CD4-positive, alpha-beta T cell treated with Interferon gamma for 1 hour (primary cell): Measurements from ENCODE around the gene C1orf74.

ENCODE experiments used
- DNase-seq: peaks from one replicate; pipeline ENCODE4 v3.0.0-alpha.2; 2020

The C1orf74 gene

DNA sequence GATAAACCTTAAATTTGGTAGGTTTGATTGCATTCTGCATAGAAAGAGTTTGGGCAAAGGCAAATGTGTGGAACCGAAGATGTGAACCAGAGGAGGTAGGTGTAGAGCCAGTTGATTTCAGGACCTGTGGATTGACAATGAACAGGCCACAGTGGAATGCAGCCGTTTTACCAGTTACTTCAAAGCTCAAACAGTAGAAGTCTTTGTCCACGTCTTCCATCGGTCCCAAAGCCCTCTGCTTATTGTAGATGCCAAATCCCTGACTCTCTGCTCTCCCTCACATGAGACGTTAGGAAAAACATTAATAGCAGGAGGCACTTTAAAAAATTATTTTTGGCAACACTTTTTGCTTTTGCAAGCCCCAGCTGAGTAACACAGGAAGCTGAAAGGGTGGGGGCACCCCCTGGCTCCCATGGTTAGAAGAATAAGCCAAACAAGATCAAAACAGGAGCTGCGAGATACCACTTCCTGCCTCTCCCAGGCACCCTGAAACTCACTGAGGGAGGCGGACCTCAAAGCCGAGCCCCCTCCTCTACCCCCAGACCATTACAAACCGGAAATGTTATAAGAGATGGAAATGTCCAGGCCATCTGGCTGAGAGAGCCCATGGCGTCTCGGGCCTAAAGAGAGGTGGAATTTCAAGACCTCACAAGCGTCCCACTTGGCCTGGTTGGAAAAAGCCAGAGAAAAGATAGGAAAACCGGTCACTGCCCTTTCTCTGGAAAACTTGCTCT lies 15.0 kb downstream of the C1orf74 start:
- DNase-seq, result peak; percentile 68

DNA sequence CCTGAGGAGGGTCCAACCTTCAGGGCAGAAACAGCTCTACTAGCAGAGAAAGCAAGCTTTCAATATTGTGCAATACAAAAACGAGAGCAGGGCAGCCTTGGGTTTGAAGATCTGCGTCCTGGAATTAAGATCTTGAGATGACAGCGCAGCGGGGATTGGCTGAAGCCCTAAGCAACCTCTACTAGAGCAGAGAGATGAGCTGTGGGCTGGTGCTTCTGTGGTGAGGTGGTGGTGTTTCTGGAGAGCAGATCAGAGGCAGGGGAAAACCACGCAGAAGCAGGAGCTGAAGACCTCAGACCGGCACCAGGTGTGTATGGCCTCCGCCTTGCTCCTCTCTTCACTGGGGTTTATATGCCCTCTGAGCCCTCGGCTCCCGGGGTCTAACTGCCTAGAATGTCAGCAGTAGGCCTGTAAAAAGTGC lies 16.0 kb downstream of the C1orf74 start:
- DNase-seq, result peak; percentile 79

DNA sequence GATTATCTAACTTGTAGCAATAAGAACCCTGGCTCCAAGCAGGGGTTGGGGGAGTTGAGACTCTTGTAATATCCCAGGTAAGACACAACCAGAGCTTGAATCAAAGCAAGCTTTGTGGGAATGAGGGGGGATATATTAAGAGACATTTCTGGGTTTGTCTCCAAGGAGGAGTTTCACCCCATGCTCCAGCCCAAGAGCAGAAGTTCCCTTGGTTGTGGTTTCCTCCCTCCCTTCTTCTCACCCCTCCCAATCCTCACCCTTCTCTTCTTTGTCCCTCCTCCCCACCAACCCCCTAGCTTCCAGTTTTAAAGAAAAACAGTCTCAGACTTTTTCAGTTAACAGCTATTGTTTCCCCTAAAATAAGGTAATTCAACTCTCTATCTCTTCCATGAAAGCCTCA lies 16.7 kb downstream of the C1orf74 start:
- no peak for DNase-seq

DNA sequence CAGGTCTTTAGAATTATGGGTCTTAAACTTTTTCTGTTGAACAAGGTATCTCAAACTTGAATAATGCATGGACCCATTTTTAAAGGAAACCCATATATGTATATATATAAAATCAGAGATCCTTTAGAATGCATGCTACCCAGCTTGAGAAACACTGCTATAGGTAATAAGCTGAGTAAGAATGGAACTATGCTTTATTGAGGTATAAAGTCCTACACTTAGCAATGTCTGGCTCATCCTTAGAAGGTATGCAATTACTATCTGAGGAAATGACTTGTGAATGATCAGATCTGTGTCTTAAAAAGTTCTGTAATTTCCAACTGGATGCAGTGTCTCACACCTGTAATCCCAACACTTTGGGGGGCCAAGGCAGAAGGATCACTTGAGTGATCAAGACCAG lies 17.3 kb downstream of the C1orf74 start:
- DNase-seq, result no peak

DNA sequence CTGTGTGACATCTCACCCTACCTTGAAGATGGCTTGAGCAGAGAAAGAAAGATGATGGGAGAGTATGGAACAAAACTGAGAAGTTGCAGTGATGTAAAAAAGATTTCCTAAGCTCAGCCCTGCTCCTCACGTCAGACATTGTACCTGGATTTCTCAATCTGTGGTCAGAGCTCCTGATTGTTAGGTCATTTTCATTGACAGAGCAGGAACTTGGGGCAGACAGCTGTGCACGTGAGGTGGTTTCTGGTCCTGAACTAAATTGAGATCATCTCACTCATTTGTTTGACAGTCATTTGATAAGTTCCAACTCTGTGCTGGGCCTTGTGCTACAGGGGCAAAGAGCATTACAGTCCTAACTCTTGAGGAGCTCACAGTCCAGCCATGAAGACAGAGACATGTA lies 18.3 kb downstream of the C1orf74 start:
- peak; percentile 30 for DNase-seq

DNA sequence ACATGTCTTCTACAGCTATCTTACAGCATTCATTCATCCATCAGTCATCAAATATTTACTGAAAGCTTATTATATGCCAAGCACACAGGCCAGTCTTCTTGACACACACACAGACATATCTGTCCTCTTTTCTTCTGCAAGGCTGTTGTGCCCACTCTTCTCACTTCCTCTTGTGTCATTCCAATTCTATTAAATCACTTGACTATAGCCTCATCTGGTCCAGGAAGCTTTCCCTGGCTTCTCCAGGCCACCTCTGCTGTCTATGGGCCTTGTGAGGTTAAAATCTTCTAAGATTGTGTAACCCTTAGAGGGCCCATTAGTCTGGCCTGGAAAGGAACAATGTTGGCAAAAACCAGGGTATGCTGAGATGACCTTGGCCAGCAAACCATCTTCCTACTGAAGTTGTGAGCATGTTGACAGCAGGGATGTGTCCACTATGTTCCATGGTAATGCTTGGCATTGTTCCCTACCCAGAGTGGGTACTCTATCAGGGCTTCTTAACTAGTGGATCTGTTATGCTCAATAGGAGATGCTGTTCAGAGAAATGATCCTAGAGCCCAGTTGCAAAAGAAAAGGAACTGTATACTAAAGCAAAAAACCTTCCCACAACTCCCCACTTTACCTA lies 23.2 kb downstream of the C1orf74 start:
- no peak for DNase-seq

DNA sequence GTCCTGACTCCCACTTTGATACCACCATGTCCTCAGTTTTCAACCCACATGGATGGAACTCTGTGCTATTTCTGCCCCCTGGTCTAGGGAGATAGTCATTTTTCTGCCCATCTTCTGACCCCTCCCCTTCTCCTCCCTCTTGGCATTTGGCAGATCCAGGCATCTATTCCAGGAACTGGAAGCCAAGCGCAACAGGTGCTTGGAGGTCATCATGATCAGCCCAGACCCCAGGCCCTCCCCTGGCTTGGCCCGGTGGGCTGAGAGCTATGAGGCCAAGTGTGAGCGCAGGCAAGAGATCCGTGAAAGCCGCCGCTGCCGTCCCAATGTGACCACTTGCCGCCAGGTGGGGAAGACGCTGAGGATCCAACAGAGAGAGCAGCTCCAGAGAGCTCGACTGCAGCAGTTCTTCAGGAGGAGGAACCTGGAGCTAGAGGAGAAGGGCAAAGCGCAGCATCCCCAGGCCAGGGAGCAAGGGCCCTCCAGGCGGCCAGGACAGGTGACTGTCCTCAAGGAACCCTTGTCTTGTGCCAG lies 24.5 kb downstream of the C1orf74 start:
- no peak for DNase-seq

DNA sequence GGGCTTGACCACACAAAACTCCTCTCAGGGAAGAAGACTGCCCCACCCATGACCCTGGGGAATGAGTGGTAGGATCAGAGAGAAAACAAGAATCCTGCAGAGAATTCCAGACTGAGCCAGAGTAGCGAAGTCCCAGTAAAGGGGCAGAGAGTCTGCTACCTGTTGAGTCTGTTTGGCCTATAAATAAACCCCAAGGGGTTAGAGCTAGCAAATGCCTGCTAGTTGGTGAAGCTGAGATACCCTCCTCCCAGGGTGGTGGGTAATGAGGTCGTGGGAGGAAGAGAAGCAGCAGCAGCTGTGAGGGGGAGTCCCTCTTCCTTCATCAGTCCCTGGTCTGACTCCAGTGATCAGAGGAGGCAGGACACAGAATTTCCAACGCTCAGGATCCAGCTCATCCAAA lies 26.0 kb downstream of the C1orf74 start:
- DNase-seq, result no peak

DNA sequence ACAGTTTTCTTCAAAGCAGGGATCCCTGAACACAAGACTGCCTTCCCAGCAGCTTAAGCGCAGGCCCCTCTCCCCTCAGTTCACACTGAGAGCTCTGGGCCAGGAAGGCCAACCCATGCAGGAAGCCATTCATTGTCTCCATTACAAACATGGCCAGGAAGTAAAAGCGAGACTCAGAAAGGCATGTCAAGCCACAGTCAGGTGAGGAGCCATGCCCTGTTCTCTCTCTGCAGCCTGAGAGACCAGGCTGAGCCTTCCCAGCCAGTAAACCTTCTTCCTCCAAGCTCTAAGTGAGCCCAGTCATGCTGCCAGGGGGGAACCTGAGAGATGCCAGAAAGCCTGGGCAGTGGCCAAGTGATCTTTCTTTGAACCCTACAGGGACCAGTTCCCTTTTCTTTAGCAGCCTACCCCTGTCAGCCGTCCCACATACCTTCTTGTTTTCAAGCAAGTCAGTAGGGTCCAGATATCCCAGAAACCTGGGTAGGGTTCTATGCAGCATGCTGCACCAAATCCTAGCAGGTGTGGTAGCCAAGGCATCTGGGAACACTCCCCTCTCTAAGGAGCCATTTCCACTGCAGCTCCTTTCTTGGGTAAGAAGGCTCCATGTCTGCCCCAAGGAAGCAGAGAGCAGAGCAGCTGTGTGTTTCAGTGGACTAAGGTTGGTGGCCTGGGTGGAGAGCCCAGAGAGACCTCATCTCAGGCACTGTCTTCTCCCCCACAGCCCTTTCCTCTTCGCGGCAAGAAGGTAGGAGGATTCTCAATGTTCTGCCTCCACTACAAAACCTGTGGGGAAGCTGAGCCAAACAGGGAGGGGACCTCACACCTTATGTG lies 27.5 kb downstream of the C1orf74 start:
- DNase-seq, result peak; percentile 47

DNA sequence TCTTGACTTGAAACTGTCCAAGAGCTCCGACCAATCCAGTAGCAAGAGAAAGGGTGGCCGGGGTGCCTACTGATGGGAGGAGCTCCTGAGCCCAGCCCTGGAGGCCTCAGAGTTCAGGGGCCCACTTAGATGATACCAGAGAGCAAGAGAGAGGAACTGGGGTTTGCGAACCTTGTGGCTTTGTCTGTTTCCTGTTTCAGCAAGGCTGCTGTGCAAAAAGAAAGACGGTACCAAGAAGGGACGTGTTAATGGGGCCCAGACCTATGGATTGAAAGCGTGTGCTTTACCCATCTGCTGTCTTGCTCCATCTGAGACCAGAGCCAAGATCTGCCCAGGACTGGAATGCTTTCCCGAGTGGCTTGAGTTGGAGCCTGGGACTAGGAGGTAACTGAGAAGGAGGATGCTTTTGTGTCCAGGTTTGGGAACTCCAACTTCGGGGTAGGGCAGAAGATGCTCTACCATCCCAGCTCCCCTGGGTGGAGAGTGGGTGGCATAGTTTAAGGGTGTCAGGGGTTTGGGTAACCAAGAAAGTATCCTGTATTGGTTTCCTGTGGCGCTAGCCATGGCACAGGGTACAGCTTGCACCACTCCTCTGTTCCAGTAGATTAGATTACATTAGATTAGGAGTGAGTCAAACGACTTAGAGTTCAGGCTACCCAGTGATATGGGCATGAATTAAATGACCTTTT lies 28.3 kb downstream of the C1orf74 start, which contains the start of gene TRAF3IP3:
Gene TRAF3IP3 (plus strand): TSS at position 128 of the 689 bp plus-strand sequence. CDS start 3,987 bp downstream, outside the sequence.
- DNase-seq, result peak; percentile 79

DNA sequence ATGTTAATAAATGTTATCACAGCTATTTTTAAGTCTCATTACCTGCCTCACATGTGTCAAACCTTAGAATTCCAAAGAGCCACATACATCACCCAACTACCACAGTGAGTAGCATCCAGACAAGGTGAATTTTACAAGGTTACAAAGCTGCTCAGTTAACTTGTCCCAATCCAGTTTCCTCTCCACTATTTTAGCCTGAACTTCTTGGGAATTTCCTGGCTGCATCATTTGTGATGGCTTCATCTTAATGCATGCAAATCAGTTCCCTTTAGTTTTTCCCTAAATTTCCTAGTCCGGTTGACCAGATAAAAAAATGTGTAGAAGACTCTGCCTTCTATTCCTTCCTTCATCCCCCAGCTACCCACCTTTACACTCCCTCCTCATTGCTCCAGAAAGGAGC lies 29.1 kb downstream of the C1orf74 start:
- no peak for DNase-seq

DNA sequence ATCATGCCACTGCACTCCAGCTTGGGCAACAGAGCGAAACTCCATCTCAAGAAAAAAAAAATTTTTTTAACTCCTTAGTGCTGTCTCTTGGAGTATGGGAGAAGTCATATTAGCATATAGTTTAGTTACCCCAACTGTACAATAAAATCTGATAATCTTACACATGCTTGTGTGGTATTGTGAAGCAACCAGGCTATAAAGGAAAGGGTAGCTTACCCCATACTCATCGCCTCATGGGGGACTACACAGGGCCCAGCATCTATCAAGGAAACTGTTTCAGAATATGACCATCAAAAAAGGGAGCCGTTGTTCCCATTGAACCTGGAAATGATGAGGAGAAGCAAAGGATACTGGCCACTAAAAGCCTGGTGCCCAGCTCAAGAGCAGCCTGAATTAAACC lies 31.5 kb downstream of the C1orf74 start:
- DNase-seq, result no peak

DNA sequence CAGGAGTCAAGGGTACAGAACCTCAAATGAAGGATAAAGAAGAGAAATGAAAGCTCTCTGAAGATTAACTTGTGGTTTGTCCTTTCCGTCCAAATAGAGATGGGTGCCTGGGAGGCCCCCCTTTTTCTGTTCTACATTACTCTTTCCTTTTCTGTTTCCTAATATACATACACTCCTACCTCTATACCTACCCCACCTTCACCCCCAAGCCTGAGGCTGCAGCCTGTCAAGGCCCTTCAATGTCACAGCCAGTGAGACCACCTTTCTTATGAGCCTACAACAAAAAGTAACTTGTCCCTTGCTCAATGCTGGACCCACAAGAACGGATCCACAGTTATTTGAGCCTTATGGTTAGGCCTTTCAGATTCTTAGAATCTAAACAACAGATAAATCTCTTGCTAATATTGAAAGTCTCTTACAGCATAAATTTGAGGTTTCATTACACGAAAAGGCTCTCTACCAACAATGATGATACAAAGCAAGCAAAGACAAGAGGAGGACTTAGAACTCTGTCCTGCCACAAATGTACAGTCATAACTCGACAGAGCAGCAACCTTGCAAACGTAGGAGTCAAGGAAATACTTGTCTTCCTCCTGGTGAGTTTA lies 32.6 kb downstream of the C1orf74 start:
- DNase-seq, result no peak

DNA sequence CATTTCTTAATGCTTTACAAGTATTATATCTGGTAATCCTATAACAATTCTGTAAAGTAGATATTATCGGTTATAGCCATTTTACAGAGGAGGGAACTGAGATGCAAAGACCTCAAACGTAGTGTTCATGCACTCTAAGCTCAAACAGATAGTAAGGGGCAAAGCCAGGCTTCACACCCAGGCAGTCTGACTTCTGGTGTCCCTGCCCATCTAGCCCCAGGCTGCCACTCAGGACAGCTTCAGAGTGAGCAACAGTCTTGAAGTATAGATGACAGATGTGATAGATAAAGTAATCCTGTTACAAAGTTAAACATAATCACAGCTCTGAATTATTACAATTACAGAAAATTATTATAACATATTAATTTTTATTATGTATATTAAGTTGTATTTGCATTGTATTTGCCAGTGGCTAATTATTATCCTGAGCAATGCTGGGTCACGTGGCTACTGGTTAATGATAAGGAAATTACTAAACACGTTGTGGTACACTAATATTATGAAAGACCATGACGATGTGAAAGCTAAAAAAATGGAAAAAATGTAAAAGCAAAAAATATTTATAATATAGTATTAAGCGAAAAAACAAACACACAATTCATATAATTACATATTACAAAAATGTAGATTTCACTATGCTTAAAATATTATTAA lies 34.6 kb downstream of the C1orf74 start:
- no peak for DNase-seq

DNA sequence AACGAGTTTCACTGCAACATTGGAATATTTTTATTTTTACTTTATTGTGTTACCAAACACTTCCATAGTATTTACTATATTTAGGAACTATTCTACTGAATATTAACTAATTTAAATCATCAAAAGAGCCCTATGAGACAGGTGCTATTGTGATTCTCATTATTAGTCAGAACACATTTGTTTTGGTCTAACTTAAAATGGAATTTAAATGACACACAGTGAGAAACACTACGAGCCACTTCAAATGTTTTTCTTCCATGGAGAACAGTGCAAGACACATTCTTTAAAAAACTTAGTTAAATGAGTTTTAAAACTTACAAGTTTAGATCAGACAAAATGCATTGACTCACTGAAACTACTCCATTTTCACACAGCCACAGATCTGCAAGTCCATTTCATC lies 35.2 kb downstream of the C1orf74 start:
- no peak for DNase-seq

DNA sequence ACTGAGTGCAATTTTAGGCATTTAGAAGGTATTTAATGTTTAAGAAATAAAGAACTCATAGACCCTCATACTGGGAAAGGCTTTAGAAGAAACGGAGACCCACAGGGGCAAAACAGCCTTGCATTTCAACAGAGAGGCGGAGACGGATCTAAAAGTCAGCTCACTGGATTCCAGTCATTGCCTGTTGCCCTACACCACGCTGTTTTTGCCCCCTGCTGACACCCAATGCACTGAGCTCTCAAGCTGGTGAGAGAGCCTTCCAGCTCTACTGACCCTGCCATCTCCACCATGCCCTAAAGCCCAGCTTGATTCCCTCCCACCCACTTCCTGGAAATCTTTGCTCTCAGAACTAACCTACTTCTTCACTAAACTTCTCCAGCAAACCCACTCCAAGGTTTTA lies 35.7 kb downstream of the C1orf74 start:
- no peak for DNase-seq

DNA sequence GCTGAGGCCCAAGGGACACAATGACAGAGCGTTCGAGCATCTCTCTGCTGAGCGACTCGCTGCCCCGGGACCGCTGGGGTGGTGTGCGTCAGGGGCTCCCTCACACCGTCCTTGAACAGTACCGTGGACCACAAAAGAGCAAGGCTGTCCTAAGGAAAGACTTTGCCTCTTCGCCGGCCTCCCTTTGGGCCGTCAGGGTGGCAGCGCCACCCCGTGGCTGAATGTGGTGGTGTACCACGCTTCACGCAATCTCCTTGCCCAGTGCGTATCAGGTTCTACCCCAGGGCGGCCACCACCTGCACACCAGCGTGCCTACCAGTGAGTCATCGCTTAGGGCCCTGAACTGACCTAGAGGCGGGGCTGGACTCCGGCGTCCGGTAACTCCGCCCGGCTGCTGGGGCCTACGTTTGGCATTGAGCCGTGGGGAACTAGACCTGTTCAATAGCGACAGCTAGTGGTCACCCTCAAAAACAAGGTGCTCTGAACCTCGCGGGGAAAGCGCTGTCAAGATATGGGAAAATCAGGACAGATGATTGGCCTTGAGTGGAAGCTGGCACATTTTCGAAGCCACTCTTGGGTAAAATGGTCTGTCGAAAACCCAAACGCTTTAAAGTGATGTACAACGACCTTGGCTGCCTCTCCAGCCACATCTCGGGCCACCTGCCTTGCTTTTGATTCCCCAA lies 36.6 kb downstream of the C1orf74 start:
- peak; percentile 92 for DNase-seq

DNA sequence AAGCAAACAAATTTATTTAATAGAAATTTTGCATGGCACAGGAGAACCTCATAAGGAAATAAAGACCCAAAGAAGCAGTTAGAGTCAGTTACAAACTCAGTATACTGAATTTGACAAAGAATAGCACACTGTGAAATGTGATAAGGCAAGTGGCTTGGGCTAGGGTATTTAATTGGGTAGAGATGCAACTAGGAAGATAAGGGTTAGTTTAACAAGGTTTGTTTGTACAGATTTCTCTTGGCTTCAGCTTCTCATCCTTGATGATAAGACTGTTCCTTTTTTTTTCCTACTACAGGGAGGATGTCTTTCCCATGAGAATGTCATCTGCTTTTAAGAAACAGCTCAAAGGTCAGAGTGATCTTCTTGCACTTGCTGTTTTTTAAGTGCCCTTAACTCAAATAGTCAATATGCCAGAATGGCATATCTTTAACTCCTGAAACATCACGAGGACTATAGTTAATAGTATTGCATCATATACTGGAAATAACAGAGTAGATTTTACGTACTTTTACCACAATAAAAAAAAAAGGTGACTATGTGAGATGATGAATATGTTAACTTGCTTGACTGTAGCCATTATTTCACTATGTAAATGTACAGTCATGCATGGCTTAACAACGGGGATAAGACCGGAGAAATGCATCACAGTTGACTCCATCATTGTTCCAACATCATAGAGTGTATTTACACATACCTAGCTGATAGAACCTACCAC lies 37.8 kb downstream of the C1orf74 start:
- DNase-seq, result no peak

DNA sequence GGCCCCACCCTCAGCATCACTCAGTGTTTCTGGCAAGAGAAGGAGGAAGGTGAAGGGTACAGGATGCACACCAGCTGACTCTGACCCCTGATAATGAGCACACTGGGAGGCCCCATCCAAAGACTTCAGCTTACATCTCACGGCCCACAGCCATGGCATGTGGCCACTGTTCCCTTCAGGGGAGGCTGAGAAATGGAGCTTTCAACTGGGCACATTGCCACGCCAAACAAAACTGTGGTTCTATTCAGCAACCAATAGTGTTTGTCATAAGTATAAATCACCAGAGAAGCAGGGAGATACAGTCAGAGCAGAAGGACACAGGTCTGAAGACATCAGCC lies 41.2 kb downstream of the C1orf74 start:
- DNase-seq, result no peak

DNA sequence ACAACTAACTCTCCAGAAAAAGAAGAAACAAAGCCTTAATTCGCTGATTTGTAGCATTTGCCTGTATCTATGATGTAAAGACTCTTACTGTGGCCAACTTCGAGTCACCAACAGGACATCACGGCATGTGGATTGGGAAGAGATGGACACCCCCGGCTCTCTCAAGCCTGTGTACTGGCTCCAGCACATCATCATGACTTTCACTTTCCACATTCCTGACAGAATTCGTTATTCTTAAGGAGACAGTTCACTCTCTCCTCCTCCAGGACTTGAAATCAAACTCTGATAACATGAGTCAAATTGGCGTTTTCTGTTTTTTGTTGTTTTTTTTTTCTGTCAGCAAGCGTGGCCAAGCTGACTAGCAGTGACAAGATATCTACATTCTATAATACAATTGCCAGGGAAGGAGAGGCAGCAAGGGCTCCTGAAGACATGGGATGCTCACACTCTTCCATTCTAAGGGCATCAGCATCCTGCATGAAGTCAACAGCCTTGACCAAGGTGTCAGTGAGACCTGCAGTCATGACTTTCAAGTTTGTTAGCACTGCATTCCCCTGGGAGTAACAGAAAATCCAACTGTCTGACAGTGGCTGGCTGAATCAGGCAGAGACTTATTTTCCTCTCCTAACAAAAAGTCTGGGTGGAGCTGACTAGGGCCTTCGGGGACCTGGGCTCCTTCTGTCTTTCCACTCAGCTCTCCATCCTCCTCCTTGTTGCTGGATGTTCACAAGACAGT lies 41.8 kb downstream of the C1orf74 start:
- DNase-seq, result no peak
